ENCODE data around the gene SEMA4D. TPM values are rescaled to one million over a fixed set of nuclear protein-coding genes. Genes with fewer than 3 reads are reported as not detected.

The SEMA4D gene
- total and polyA plus RNA-seq, 9 of the 15 experiments (the other 6 are each of a cell fraction or from before 2014, with no cell fraction given) = 0.38 to 5.1 (median 1.8) TPM

DNA sequence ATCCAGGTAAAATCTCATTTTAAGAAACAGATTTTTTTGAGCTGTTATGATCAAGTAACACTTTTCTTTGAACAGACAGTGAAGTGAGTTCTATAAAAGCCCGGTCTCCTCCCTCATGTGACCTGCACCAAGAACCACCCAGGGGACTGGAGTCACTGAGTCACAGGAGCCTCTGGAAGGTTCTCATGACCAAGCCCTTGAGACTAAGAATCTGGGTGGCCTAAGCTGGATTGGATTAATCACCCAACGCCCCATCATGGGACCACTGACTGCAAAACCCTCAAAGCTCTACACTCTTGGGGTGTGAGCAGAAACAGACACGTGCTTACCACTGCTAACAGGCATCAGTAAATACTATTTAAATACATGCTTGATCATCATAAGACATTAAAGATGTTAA lies 131.2 kb downstream of the SEMA4D start:
- Histone ChIP-seq H4K20me1 (replicated peaks; ENCODE audit: control insufficient read depth, insufficient read depth, low read length) (no peaks in the 10 kb centered on the region), H3K9me3 (replicated peaks; ENCODE audit: control insufficient read depth, insufficient read depth, low read depth, low read length) (no peaks in the 10 kb centered on the region), H2AFZ (ENCODE audit: low read depth, low read length) (no peak overlapping the region), H3K4me2 (ENCODE audit: insufficient read depth, low read length) (no peak overlapping the region), H3K27ac (ENCODE audit: extremely low read depth, low read depth, low read length) (no peak overlapping the region), H3K9ac (ENCODE audit: insufficient read depth in 1 of 2, low read depth in 2 of 2, low read length in 2 of 2) (no peak overlapping the region), H3K9me1 (ENCODE audit: control insufficient read depth, insufficient read depth, low read length) (no peaks in the 10 kb centered on the region), H3K79me2 (ENCODE audit: control insufficient read depth, insufficient read depth, low read length) (no peaks in the 10 kb centered on the region), H3K4me3 (no peak overlapping the region), H3K36me3 (ENCODE audit: control insufficient read depth, insufficient read depth, low read length) (peaks cover 1% of the 10 kb centered on the region; the same call in 1 of the 3 replicates), H3K27me3 (ENCODE audit: control insufficient read depth in 2 of 2, insufficient read depth in 2 of 2, low read length in 2 of 2) (peaks cover 0 to 16% of the 10 kb centered on the region in 2 experiments; a peak in 1 of 5 replicates), H3K4me1 (replicated peaks in 1 of 2; ENCODE audit: control insufficient read depth in 2 of 2, insufficient read depth in 2 of 2, low read length in 2 of 2) (no peaks in the 10 kb centered on the region)
- intact Hi-C loops (cut with micrococcal nuclease) (no loop called here), in situ Hi-C loops (cut with MboI) (no loop called here)
- DNase-seq (ENCODE audit: extremely low read depth in 1 of 4, low spot score in 3 of 4) (no peak), ATAC-seq (no peak), FAIRE-seq (no peak)
- CTCF ChIA-PET (ENCODE audit: low intra/inter-chr PET ratio) = no interaction called here
- no TSS peak for BruUV-seq (replicated peaks)
- TF ChIP-seq, protein P1, sequence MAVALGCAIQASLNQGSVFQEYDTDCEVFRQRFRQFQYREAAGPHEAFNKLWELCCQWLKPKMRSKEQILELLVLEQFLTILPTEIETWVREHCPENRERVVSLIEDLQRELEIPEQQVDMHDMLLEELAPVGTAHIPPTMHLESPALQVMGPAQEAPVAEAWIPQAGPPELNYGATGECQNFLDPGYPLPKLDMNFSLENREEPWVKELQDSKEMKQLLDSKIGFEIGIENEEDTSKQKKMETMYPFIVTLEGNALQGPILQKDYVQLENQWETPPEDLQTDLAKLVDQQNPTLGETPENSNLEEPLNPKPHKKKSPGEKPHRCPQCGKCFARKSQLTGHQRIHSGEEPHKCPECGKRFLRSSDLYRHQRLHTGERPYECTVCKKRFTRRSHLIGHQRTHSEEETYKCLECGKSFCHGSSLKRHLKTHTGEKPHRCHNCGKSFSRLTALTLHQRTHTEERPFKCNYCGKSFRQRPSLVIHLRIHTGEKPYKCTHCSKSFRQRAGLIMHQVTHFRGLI (CRISPR knock-in tag; IDR thresholded peaks at IDR 0.05) = no peak
- TF ChIP-seq CBX2 (IDR thresholded peaks at IDR 0.05; ENCODE audit: insufficient read depth, low read length, poor library complexity, severe bottlenecking) (no peak), PTTG1 (tag; IDR thresholded peaks at IDR 0.05; ENCODE audit: low read depth) (no peak), EP400 (IDR thresholded peaks at IDR 0.05) (no peak), RBFOX2 (IDR thresholded peaks at IDR 0.05; ENCODE audit: low read depth, low read length) (no peak), ERF (CRISPR knock-in tag; IDR thresholded peaks at IDR 0.05) (no peak), ZNF347 (CRISPR knock-in tag; IDR thresholded peaks at IDR 0.05; ENCODE audit: low read depth) (no peak)
- TF ChIP-seq, protein P2, sequence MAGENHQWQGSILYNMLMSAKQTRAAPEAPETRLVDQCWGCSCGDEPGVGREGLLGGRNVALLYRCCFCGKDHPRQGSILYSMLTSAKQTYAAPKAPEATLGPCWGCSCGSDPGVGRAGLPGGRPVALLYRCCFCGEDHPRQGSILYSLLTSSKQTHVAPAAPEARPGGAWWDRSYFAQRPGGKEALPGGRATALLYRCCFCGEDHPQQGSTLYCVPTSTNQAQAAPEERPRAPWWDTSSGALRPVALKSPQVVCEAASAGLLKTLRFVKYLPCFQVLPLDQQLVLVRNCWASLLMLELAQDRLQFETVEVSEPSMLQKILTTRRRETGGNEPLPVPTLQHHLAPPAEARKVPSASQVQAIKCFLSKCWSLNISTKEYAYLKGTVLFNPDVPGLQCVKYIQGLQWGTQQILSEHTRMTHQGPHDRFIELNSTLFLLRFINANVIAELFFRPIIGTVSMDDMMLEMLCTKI (IDR thresholded peaks at IDR 0.05; ENCODE audit: partially characterized antibody) = no peak
- TF ChIP-seq, protein P3, sequence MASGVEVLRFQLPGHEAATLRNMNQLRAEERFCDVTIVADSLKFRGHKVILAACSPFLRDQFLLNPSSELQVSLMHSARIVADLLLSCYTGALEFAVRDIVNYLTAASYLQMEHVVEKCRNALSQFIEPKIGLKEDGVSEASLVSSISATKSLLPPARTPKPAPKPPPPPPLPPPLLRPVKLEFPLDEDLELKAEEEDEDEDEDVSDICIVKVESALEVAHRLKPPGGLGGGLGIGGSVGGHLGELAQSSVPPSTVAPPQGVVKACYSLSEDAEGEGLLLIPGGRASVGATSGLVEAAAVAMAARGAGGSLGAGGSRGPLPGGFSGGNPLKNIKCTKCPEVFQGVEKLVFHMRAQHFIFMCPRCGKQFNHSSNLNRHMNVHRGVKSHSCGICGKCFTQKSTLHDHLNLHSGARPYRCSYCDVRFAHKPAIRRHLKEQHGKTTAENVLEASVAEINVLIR (CRISPR knock-in tag; IDR thresholded peaks at IDR 0.05) = no peak
- 0% methylated on average over 2 of the region's 3 CpGs for WGBS (ENCODE audit: insufficient coverage, low coverage, missing lambda C conversion rate)
- POLR2A ChIA-PET = interaction anchor here (0.6 kb wide), 1 partner anchor 47 kb away, joined by 3 read pairs; no protein-coding TSS in a partner anchor

Data from K562 (cell line).